ENCODE measurements around the gene TTC39A.

Gene TTC39A

DNA sequence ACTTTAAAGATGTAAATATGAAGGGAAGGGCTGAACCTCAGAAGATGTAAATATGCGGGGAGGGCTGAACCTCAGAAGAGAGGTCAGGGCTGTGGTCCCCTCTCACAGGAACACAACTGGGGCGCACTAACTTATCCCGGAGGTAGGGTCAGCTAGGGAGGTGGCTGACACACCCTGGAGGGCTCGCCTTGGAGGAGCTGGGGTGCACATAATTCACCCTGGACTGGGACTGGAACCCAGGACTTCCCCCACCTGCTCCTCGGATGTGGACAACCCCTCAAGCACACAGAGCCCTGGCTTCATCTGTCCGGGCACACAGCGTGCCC lies 13.9 kb upstream of the TTC39A start:
- H3K36me3 ChIP-seq: no peaks in the 10 kb centered on the region
- peaks cover 3 to 9% of the 10 kb centered on the region in 2 experiments for H3K4me1 ChIP-seq (ENCODE audit: control insufficient read depth in 1 of 2, insufficient read depth in 1 of 2, low read depth in 1 of 2, low read length in 1 of 2)
- no peaks in the 10 kb centered on the region for H3K9me3 ChIP-seq
- TF ChIP-seq, protein P1, sequence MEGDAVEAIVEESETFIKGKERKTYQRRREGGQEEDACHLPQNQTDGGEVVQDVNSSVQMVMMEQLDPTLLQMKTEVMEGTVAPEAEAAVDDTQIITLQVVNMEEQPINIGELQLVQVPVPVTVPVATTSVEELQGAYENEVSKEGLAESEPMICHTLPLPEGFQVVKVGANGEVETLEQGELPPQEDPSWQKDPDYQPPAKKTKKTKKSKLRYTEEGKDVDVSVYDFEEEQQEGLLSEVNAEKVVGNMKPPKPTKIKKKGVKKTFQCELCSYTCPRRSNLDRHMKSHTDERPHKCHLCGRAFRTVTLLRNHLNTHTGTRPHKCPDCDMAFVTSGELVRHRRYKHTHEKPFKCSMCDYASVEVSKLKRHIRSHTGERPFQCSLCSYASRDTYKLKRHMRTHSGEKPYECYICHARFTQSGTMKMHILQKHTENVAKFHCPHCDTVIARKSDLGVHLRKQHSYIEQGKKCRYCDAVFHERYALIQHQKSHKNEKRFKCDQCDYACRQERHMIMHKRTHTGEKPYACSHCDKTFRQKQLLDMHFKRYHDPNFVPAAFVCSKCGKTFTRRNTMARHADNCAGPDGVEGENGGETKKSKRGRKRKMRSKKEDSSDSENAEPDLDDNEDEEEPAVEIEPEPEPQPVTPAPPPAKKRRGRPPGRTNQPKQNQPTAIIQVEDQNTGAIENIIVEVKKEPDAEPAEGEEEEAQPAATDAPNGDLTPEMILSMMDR (IDR thresholded peaks at IDR 0.05): no peak
- no peak overlapping the region for H3K4me3 ChIP-seq (ENCODE audit: low read depth in 1 of 2, low read length in 1 of 2)
- H3K27me3 ChIP-seq: peaks cover 56% of the 10 kb centered on the region
- no peak overlapping the region for H3K27ac ChIP-seq

GRCh38 chr1:51343624-51344023 lies 13.3 kb upstream of the TTC39A start:
- TF ChIP-seq, protein P1 (IDR thresholded peaks at IDR 0.05): no peak
- peaks cover 3 to 9% of the 10 kb centered on the region in 2 experiments for H3K4me1 ChIP-seq (ENCODE audit: control insufficient read depth in 1 of 2, insufficient read depth in 1 of 2, low read depth in 1 of 2, low read length in 1 of 2)
- no peaks in the 10 kb centered on the region for H3K36me3 ChIP-seq
- H3K4me3 ChIP-seq (ENCODE audit: low read depth in 1 of 2, low read length in 1 of 2): no peak overlapping the region
- peaks cover 56% of the 10 kb centered on the region for H3K27me3 ChIP-seq
- no peak overlapping the region for H3K27ac ChIP-seq
- no peaks in the 10 kb centered on the region for H3K9me3 ChIP-seq

DNA sequence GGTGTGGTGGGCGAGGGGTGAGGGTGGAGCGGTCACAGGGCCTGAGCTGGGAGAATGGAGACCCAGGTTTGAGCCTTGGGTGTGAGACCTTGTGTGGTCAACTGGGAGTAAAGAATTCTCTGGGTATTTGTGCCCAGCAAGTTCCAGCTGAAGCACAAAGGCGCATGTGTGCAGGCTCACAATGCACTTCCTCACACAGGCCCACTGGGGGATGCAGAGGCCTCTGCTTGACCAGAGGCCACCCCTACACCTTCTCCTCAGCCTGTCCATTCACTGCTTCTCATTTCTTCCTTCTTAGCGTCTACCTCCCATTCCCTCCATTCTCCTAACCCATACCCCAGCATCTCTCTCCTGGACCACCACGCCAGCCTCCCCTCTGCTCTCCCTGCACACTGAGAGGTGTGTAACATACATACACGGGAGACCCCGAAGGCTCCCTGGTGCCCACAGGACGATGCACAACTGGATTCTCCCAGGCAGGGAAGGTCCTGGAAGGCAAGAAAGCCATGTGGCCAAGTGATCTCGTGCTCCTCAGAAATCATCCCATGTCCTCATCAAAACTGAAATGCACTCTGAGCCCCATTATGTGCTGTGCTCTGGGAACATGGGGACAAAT lies 12.3 kb upstream of the TTC39A start:
- Histone ChIP-seq H3K27ac (no peak overlapping the region), H3K9me3 (no peaks in the 10 kb centered on the region), H3K36me3 (no peaks in the 10 kb centered on the region), H3K4me1 (ENCODE audit: control insufficient read depth in 1 of 2, insufficient read depth in 1 of 2, low read depth in 1 of 2, low read length in 1 of 2) (peaks cover 3 to 9% of the 10 kb centered on the region in 2 experiments), H3K4me3 (ENCODE audit: low read depth in 1 of 2, low read length in 1 of 2) (no peak overlapping the region), H3K27me3 (peaks cover 56% of the 10 kb centered on the region)
- TF ChIP-seq, protein P1 (IDR thresholded peaks at IDR 0.05): no peak

DNA sequence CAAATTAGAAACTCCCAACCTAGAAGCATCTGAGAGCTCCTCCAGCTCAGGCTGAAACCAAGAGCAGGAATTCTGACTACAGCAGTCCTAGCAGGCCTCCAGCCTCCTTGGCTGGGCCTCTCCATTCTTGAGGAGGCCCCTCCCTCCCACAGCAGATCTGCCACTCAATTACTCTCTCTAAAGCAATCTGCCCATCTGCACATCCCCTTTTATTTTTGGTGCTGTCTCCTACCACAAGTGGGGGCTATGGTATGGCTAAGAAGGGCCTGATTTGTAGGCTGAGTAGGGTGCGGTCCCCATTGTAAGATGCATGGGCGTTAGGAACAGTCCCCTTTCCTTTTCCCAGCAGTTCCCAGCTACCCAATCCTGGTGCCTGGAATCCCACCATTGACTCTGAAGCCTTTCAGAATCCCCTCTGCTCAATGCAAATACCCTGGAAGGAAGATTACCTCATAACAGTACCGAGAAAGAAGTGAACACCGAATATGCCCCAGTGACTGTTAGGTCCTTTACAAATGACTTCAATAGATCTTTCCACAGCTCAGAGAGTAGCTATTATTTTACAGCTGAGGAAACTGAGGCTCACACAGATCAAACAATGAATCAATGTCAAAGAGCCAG lies 11.6 kb upstream of the TTC39A start:
- TF ChIP-seq, protein P1 (IDR thresholded peaks at IDR 0.05): no peak
- Histone ChIP-seq H3K9me3 (no peaks in the 10 kb centered on the region), H3K27ac (no peak overlapping the region), H3K4me3 (ENCODE audit: low read depth in 1 of 2, low read length in 1 of 2) (no peak overlapping the region), H3K27me3 (peaks cover 50% of the 10 kb centered on the region), H3K4me1 (ENCODE audit: control insufficient read depth in 1 of 2, insufficient read depth in 1 of 2, low read depth in 1 of 2, low read length in 1 of 2) (peaks cover 3 to 9% of the 10 kb centered on the region in 2 experiments), H3K36me3 (no peaks in the 10 kb centered on the region)

DNA sequence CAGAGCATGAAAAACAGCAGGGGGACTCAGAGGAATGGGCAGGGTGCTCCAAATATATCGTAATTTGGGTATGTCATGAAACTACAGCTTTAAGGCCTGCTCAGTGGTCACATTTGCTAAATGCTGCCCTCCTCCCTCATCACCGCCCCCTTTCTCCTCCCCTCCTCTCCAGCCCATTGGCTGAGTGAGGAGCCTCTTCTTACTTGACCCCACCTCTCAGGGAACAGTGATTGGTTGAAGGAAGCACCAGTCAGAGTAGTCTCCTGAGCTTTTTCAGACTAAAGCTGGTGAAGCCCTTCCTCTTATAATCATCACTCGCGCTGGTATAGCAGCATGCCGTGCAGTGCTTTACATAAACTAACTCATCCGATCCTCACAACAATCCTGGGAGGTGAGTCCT lies 10.0 kb upstream of the TTC39A start:
- Histone ChIP-seq H3K4me3 (ENCODE audit: low read depth in 1 of 2, low read length in 1 of 2) (no peak overlapping the region), H3K9me3 (no peaks in the 10 kb centered on the region), H3K27ac (no peak overlapping the region), H3K4me1 (ENCODE audit: control insufficient read depth in 1 of 2, insufficient read depth in 1 of 2, low read depth in 1 of 2, low read length in 1 of 2) (peaks cover 3 to 9% of the 10 kb centered on the region in 2 experiments), H3K27me3 (peaks cover 34% of the 10 kb centered on the region), H3K36me3 (no peaks in the 10 kb centered on the region)
- TF ChIP-seq, protein P1 (IDR thresholded peaks at IDR 0.05): no peak
